Measurements from ENCODE around the gene GPR173.

Gene GPR173

DNA sequence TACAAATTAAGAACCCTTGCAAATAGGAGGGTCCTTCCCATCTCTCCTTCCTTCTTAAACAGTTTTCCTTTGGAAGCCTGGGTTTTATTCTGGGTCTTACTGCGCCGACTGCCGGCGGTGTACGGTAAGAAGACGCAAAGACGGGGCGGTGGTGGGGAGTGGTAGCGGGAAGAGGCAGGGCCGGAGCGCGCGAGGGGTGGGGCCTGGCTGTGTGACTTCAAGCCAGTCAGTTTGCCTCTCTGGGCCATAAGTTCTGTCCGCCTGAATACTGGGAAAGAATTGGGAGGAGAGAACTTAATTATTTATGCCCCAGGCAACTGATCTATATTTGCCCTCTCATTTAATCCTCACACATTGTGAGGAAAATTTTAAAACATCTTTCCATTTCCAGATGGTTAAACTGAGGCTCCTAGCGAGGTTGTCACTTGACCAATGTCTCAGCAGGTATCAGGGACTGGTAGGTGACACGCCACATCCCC lies 44.6 kb downstream of the GPR173 start (continued):
- TF ChIP-seq, protein P1, sequence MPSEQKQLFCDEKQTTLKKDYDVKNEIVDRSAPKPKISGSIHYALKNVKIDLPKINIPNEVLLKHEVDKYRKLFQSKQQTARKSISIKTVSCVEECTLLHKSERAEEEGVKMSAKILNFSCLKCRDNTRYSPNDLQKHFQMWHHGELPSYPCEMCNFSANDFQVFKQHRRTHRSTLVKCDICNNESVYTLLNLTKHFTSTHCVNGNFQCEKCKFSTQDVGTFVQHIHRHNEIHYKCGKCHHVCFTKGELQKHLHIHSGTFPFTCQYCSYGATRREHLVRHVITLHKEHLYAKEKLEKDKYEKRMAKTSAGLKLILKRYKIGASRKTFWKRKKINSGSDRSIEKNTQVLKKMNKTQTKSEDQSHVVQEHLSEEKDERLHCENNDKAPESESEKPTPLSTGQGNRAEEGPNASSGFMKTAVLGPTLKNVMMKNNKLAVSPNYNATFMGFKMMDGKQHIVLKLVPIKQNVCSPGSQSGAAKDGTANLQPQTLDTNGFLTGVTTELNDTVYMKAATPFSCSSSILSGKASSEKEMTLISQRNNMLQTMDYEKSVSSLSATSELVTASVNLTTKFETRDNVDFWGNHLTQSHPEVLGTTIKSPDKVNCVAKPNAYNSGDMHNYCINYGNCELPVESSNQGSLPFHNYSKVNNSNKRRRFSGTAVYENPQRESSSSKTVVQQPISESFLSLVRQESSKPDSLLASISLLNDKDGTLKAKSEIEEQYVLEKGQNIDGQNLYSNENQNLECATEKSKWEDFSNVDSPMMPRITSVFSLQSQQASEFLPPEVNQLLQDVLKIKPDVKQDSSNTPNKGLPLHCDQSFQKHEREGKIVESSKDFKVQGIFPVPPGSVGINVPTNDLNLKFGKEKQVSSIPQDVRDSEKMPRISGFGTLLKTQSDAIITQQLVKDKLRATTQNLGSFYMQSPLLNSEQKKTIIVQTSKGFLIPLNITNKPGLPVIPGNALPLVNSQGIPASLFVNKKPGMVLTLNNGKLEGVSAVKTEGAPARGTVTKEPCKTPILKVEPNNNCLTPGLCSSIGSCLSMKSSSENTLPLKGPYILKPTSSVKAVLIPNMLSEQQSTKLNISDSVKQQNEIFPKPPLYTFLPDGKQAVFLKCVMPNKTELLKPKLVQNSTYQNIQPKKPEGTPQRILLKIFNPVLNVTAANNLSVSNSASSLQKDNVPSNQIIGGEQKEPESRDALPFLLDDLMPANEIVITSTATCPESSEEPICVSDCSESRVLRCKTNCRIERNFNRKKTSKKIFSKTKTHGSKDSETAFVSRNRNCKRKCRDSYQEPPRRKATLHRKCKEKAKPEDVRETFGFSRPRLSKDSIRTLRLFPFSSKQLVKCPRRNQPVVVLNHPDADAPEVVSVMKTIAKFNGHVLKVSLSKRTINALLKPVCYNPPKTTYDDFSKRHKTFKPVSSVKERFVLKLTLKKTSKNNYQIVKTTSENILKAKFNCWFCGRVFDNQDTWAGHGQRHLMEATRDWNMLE (tag by site-specific recombination; conservative IDR thresholded peaks at IDR 0.05; ENCODE audit: low read depth): no peak; the same call in 1 of the 2 replicates
- TF ChIP-seq KLF10 (tag by site-specific recombination; IDR thresholded peaks at IDR 0.05): peak; percentile 27
- no peak for TF ChIP-seq BCL11B (tag by site-specific recombination; IDR thresholded peaks at IDR 0.05; ENCODE audit: low read depth)
- no peak for TF ChIP-seq ZSCAN16 (tag by site-specific recombination; IDR thresholded peaks at IDR 0.05)
- no peak for TF ChIP-seq ATF2 (tag by site-specific recombination; IDR thresholded peaks at IDR 0.05; ENCODE audit: low read depth)
- no peak; the same call in 1 of the 2 replicates for TF ChIP-seq ZNF366 (tag by site-specific recombination; conservative IDR thresholded peaks at IDR 0.05)
- no peak for TF ChIP-seq ZNF785 (tag by site-specific recombination; IDR thresholded peaks at IDR 0.05)
- TF ChIP-seq WT1 (tag by site-specific recombination; IDR thresholded peaks at IDR 0.05): peak; percentile 23; the same call in 1 of the 2 replicates
- no peak for TF ChIP-seq ZNF677 (tag by site-specific recombination; IDR thresholded peaks at IDR 0.05)
- peak; percentile 47; the same call in 1 of the 2 replicates for TF ChIP-seq ZNF341 (tag by site-specific recombination; IDR thresholded peaks at IDR 0.05; ENCODE audit: low read depth)
- no peak for TF ChIP-seq ZNF184 (tag by site-specific recombination; IDR thresholded peaks at IDR 0.05)
- TF ChIP-seq, protein P2, sequence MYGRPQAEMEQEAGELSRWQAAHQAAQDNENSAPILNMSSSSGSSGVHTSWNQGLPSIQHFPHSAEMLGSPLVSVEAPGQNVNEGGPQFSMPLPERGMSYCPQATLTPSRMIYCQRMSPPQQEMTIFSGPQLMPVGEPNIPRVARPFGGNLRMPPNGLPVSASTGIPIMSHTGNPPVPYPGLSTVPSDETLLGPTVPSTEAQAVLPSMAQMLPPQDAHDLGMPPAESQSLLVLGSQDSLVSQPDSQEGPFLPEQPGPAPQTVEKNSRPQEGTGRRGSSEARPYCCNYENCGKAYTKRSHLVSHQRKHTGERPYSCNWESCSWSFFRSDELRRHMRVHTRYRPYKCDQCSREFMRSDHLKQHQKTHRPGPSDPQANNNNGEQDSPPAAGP (tag by site-specific recombination; IDR thresholded peaks at IDR 0.05): no peak
- TF ChIP-seq ZNF223 (tag by site-specific recombination; IDR thresholded peaks at IDR 0.05): no peak
- peak; percentile 99; the same call in 1 of the 2 replicates for TF ChIP-seq ZNF768 (tag by site-specific recombination; IDR thresholded peaks at IDR 0.05)
- no peak for TF ChIP-seq ZNF549 (tag by site-specific recombination; IDR thresholded peaks at IDR 0.05)
- 0 out of 2 replicates have a peak, but pooled peaks have one; percentile 13 for TF ChIP-seq SP7 (tag by site-specific recombination; IDR thresholded peaks at IDR 0.05)
- TF ChIP-seq, protein P3, sequence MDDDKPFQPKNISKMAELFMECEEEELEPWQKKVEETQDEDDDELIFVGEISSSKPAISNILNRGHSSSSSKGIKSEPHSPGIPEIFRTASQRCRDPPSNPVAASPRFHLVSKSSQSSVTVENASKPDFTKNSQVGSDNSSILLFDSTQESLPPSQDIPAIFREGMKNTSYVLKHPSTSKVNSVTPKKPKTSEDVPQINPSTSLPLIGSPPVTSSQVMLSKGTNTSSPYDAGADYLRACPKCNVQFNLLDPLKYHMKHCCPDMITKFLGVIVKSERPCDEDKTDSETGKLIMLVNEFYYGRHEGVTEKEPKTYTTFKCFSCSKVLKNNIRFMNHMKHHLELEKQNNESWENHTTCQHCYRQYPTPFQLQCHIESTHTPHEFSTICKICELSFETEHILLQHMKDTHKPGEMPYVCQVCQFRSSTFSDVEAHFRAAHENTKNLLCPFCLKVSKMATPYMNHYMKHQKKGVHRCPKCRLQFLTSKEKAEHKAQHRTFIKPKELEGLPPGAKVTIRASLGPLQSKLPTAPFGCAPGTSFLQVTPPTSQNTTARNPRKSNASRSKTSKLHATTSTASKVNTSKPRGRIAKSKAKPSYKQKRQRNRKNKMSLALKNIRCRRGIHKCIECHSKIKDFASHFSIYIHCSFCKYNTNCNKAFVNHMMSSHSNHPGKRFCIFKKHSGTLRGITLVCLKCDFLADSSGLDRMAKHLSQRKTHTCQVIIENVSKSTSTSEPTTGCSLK (tag by site-specific recombination; IDR thresholded peaks at IDR 0.05): no peak
- TF ChIP-seq ZNF473 (tag by site-specific recombination; IDR thresholded peaks at IDR 0.05): no peak
- TF ChIP-seq ZNF701 (tag by site-specific recombination; IDR thresholded peaks at IDR 0.05): no peak
- TF ChIP-seq ZNF623 (tag by site-specific recombination; IDR thresholded peaks at IDR 0.05): no peak
- TF ChIP-seq OVOL3 (tag by site-specific recombination; IDR thresholded peaks at IDR 0.05): no peak
- no peak for TF ChIP-seq ZFP3 (tag by site-specific recombination; IDR thresholded peaks at IDR 0.05; ENCODE audit: low read depth)
- TF ChIP-seq, protein P4, sequence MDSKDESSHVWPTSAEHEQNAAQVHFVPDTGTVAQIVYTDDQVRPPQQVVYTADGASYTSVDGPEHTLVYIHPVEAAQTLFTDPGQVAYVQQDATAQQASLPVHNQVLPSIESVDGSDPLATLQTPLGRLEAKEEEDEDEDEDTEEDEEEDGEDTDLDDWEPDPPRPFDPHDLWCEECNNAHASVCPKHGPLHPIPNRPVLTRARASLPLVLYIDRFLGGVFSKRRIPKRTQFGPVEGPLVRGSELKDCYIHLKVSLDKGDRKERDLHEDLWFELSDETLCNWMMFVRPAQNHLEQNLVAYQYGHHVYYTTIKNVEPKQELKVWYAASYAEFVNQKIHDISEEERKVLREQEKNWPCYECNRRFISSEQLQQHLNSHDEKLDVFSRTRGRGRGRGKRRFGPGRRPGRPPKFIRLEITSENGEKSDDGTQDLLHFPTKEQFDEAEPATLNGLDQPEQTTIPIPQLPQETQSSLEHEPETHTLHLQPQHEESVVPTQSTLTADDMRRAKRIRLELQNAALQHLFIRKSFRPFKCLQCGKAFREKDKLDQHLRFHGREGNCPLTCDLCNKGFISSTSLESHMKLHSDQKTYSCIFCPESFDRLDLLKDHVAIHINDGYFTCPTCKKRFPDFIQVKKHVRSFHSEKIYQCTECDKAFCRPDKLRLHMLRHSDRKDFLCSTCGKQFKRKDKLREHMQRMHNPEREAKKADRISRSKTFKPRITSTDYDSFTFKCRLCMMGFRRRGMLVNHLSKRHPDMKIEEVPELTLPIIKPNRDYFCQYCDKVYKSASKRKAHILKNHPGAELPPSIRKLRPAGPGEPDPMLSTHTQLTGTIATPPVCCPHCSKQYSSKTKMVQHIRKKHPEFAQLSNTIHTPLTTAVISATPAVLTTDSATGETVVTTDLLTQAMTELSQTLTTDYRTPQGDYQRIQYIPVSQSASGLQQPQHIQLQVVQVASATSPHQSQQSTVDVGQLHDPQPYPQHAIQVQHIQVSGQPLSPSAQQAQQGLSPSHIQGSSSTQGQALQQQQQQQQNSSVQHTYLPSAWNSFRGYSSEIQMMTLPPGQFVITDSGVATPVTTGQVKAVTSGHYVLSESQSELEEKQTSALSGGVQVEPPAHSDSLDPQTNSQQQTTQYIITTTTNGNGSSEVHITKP (tag by site-specific recombination; IDR thresholded peaks at IDR 0.05): no peak
